K562 (cell line): Measurements from ENCODE around the gene MAST4. TPM values are rescaled to one million over a fixed set of nuclear protein-coding genes. Genes with fewer than 3 reads are reported as not detected.

Source experiments
- ATAC-seq: fragments of 200-7000 bp; cut with Tn5 transposase; 3 replicates; pipeline ENCODE4 v1.9.1; 2020; ENCODE audit warnings: moderate library complexity
- BruUV-seq: library from RNA; stranded (reverse); fragments of 400-500 nt; replicated peaks from 2 replicates; lab custom pipeline; 2021; lab: Mats Ljungman, UMichigan
- CTCF ChIA-PET: fragments of 300-600 bp; formaldehyde crosslinking; extraction: SDS; loops from one replicate; lab custom pipeline; 2021; ENCODE audit warnings: low intra/inter-chr PET ratio; lab: Yijun Ruan, JAX
- POLR2A ChIA-PET: fragments of 300-600, 350-650 bp; sonication (Branson Sonifier 250); formaldehyde crosslinking; extraction: SDS; loops from one replicate; lab custom pipeline; 2021; ENCODE audit warnings: antibody characterized with exemption, inconsistent platforms; lab: Yijun Ruan, JAX
- DNase-seq, 4 experiments: peaks; one replicate each; pipeline versions ENCODE4 v3.0.0 to v3.0.0-alpha.2; 2011 to 2018; ENCODE audit warnings: low spot score in 3 of 4, mixed read lengths in 3 of 4; ENCODE audit errors: extremely low read depth in 1 of 4
- FAIRE-seq: peaks from 2 replicates; lab custom pipeline; 2011; peaks lifted over from hg19 to GRCh38; lab: Jason Lieb, UNC
- H2AFZ ChIP-seq: 2 replicates; pipeline ENCODE4 v1.6.0; 2011; ENCODE audit warnings: low read depth, low read length, control low read depth, inconsistent platforms
- H3K27ac ChIP-seq: fragments of 200-600 bp; 3 replicates; pipeline ENCODE4 v1.8.0; 2011; ENCODE audit warnings: low read depth, mild to moderate bottlenecking, control low read depth, inconsistent platforms, low read length, moderate library complexity, mixed read lengths; ENCODE audit errors: extremely low read depth
- H3K27me3 ChIP-seq, 2 experiments: fragments of 300-600 bp in 1 of 2; 2 replicates in 1 of 2; 3 replicates in 1 of 2; pipeline versions ENCODE4 v1.6.0 to v1.8.0; 2011; ENCODE audit warnings: inconsistent platforms in 2 of 2, low read length in 2 of 2, mild to moderate bottlenecking in 1 of 2, mixed read lengths in 1 of 2, moderate library complexity in 1 of 2; ENCODE audit not compliant: control insufficient read depth in 2 of 2, insufficient read depth in 2 of 2
- H3K36me3 ChIP-seq: fragments of 300-600 bp; 3 replicates; pipeline ENCODE4 v1.8.0; 2011; ENCODE audit warnings: mild to moderate bottlenecking, low read length, inconsistent platforms; ENCODE audit not compliant: control insufficient read depth, insufficient read depth
- H3K4me1 ChIP-seq, 2 experiments: fragments of 200-600 bp in 1 of 2; replicated peaks in 1 of 2; 2 replicates in 1 of 2; 3 replicates in 1 of 2; pipeline versions ENCODE4 v1.5.1 to v1.8.0; 2011; ENCODE audit warnings: inconsistent platforms in 2 of 2, low read length in 2 of 2, mild to moderate bottlenecking in 1 of 2, mixed read lengths in 1 of 2, moderate library complexity in 1 of 2; ENCODE audit not compliant: control insufficient read depth in 2 of 2, insufficient read depth in 2 of 2
- H3K4me2 ChIP-seq: 2 replicates; pipeline ENCODE4 v1.6.1; 2011; ENCODE audit warnings: low read length, control low read depth, inconsistent platforms, mixed read lengths; ENCODE audit not compliant: insufficient read depth
- H3K4me3 ChIP-seq: fragments of 200-600 bp; sonication (generic), shearing (Covaris generic); 2 replicates; pipeline ENCODE4 v1.5.1; 2016; ENCODE audit warnings: control low read depth, inconsistent platforms
- H3K79me2 ChIP-seq: fragments of 200-600 bp; 3 replicates; pipeline ENCODE4 v1.8.0; 2011; ENCODE audit warnings: low read length, inconsistent platforms; ENCODE audit not compliant: control insufficient read depth, insufficient read depth
- H3K9ac ChIP-seq, 2 experiments: 2 replicates each; pipeline versions ENCODE4 v1.6.0 to v1.6.1; 2011; ENCODE audit warnings: low read depth in 2 of 2, low read length in 2 of 2, control low read depth in 1 of 2, inconsistent platforms in 1 of 2, mild to moderate bottlenecking in 1 of 2, mixed read lengths in 1 of 2; ENCODE audit not compliant: insufficient read depth in 1 of 2
- H3K9me1 ChIP-seq: one replicate; pipeline ENCODE4 v1.6.0; 2011; ENCODE audit warnings: inconsistent platforms, mild to moderate bottlenecking, low read length, moderate library complexity; ENCODE audit not compliant: control insufficient read depth, insufficient read depth
- H3K9me3 ChIP-seq: replicated peaks from 2 replicates; pipeline ENCODE4 v1.5.1; 2011; ENCODE audit warnings: low read depth, low read length, inconsistent platforms; ENCODE audit not compliant: control insufficient read depth, insufficient read depth
- H4K20me1 ChIP-seq: replicated peaks from 2 replicates; pipeline ENCODE4 v1.6.1; 2011; ENCODE audit warnings: low read length, inconsistent platforms, mixed read lengths; ENCODE audit not compliant: control insufficient read depth, insufficient read depth
- ARID2 ChIP-seq: fragments of 450-650 bp; IDR thresholded peaks from 2 replicates; pipeline ENCODE4 v1.6.1; 2017; ENCODE audit warnings: antibody characterized with exemption, mild to moderate bottlenecking
- EHMT2 ChIP-seq: fragments of 450-650 bp; IDR thresholded peaks from 2 replicates; pipeline ENCODE4 v1.6.1; 2018; ENCODE audit warnings: antibody characterized with exemption
- FOXJ2 ChIP-seq: fragments of 200-800 bp; sonication (Bioruptor generic); IDR thresholded peaks from 2 replicates; pipeline ENCODE4 v1.6.1; 2016; ENCODE audit warnings: missing genetic modification characterization, missing compliant biosample characterization
- LEF1 ChIP-seq: fragments of 450-650 bp; IDR thresholded peaks from 2 replicates; pipeline ENCODE4 v1.6.1; 2016; ENCODE audit warnings: mild to moderate bottlenecking
- PTTG1 ChIP-seq: fragments of 450-650 bp; IDR thresholded peaks from 2 replicates; pipeline ENCODE4 v1.6.1; 2016; ENCODE audit warnings: low read depth, mild to moderate bottlenecking, missing genetic modification characterization, missing compliant biosample characterization
- SOX6 ChIP-seq: fragments of 450-650 bp; IDR thresholded peaks from 2 replicates; pipeline ENCODE4 v1.6.1; 2014; ENCODE audit warnings: mild to moderate bottlenecking
- TEAD1 ChIP-seq, 2 experiments: fragments of 450-650 bp in 1 of 2; sonication (generic) in 1 of 2; formaldehyde crosslinking; IDR thresholded peaks; 2 replicates each; pipeline versions ENCODE4 v1.4.0 to v1.8.0; 2020 to 2022; ENCODE audit warnings: mild to moderate bottlenecking in 2 of 2, missing genetic modification reagents in 1 of 2
- ZNF507 ChIP-seq: conservative IDR thresholded peaks from 2 replicates; pipeline ENCODE4 v1.6.1; 2017; ENCODE audit warnings: missing genetic modification characterization, missing compliant biosample characterization
- WGBS: fragments of 100-300 bp; shearing (Covaris generic); methylation state at CpG from one replicate; pipeline ENCODE4 v1.1.6; 2016; ENCODE audit warnings: low coverage, mixed read lengths; ENCODE audit not compliant: insufficient coverage; ENCODE audit errors: missing lambda C conversion rate; 5-methylcytosine and 5-hydroxymethylcytosine counted together
- in situ Hi-C: fragments of 300-500 bp; cut with MboI; formaldehyde crosslinking; loops from 4 replicates; pipeline ENCODE4 v1.15.0; 2018; ENCODE audit warnings: inconsistent platforms, mixed read lengths
- intact Hi-C: fragments of 100-400 bp; cut with micrococcal nuclease; formaldehyde crosslinking; loops from 2 replicates; pipeline ENCODE4 v1.14.2; 2022
- polyA plus RNA-seq, 8 experiments: library from polyadenylated mRNA; depleted of rRNA in 4 of 8; stranded (reverse) in 5 of 8; unstranded in 3 of 8; fragments of >200 nt; fragmentation: Nextera tagmentation in 2 of 8; fragmentation: Illumina TruSeq in 1 of 8; extraction: Ambion mirVana in 2 of 8; extraction: Trizol in 1 of 8; gene quantifications; 2 replicates each; pipeline versions ENCODE4 v1.2.1 to v1.2.3, GENCODE V29; 2011 to 2014; ENCODE audit warnings: inconsistent platforms in 1 of 8, missing spikeins in 1 of 8
- total RNA-seq, 7 experiments: library from RNA; depleted of rRNA in 6 of 7; stranded (reverse); fragments of >200 nt in 6 of 7; fragmentation: Illumina TruSeq in 2 of 7; extraction: Trizol in 2 of 7; gene quantifications; 2 replicates each; pipeline versions ENCODE4 v1.2.1 to v1.2.3, GENCODE V29; 2011 to 2021; ENCODE audit warnings: low replicate concordance in 1 of 7

Gene MAST4
- total and polyA plus RNA-seq, 9 of the 15 experiments (the other 6 are each of a cell fraction or from before 2014, with no cell fraction given), result 0.88 to 10.1 (median 5.2) TPM

GRCh38 chr5:66597183-66597757, 1.1 kb downstream of the MAST4 start:
- no TSS peak for BruUV-seq
- in situ Hi-C loops (no loop called here), intact Hi-C loops (no loop called here)
- Histone ChIP-seq H3K4me1 (peaks cover 0 to 16% of the 10 kb centered on the region in 2 experiments; a peak in 3 of 5 replicates), H3K27me3 (peaks cover 21 to 37% of the 10 kb centered on the region in 2 experiments), H3K4me2 (no peak overlapping the region), H3K4me3 (no peak overlapping the region), H3K9me3 (no peaks in the 10 kb centered on the region), H4K20me1 (no peaks in the 10 kb centered on the region; the same call in 1 of the 2 replicates), H3K27ac (no peak overlapping the region), H2AFZ (no peak overlapping the region), H3K79me2 (no peaks in the 10 kb centered on the region), H3K9ac (no peak overlapping the region), H3K9me1 (no peaks in the 10 kb centered on the region), H3K36me3 (no peaks in the 10 kb centered on the region)
- peak in 1 of 4 experiments; percentile 2 for DNase-seq
- ChIA-PET POLR2A (interaction anchor here (1.0 kb wide), 1 partner anchor 9 kb away, joined by 5 read pairs; no protein-coding TSS in a partner anchor), CTCF (no interaction called here)
- FAIRE-seq, result no peak
- TF ChIP-seq LEF1 (no peak), FOXJ2 (tag) (no peak), EHMT2 (no peak), ARID2 (no peak), ZNF507 (tag) (no peak), SOX6 (no peak)
- no peak for ATAC-seq
- WGBS, result 11% methylated on average over 28 of the region's 35 CpGs

- no peak overlapping the region for H3K27ac ChIP-seq
- FAIRE-seq (no peak), ATAC-seq (no peak), DNase-seq (no peak)
- no peaks in the 10 kb centered on the region for H3K36me3 ChIP-seq
- no peaks in the 10 kb centered on the region for H3K9me3 ChIP-seq
- no peaks in the 10 kb centered on the region; the same call in 1 of the 2 replicates for H4K20me1 ChIP-seq
- BruUV-seq, result no TSS peak
- no peak overlapping the region for H3K4me3 ChIP-seq
- intact Hi-C loops (no loop called here), in situ Hi-C loops (no loop called here)
- peaks cover 8 to 10% of the 10 kb centered on the region in 2 experiments; a peak in 3 of 5 replicates for H3K27me3 ChIP-seq
- H3K9me1 ChIP-seq, result no peaks in the 10 kb centered on the region
- H3K4me2 ChIP-seq, result no peak overlapping the region
- no peak overlapping the region for H2AFZ ChIP-seq
- H3K4me1 ChIP-seq, result no peaks in the 10 kb centered on the region
- TF ChIP-seq TEAD1 (CRISPR knock-in tag; IDR thresholded peaks at IDR 0.05) (no peak), PTTG1 (no peak)
- H3K9ac ChIP-seq, result no peak overlapping the region
- no peaks in the 10 kb centered on the region for H3K79me2 ChIP-seq
- ChIA-PET POLR2A (no interaction called here), CTCF (no interaction called here)
- WGBS, result 7% methylated on average over 1 of the region's 1 CpG
These were observed 6.4 kb downstream of the MAST4 start for GRCh38 chr5:66602621-66603020.
